Smooth muscle cell of the pulmonary artery (primary cell): ENCODE data around the gene HIGD1A. TPM values are rescaled to one million over a fixed set of nuclear protein-coding genes. Genes with fewer than 3 reads are reported as not detected.

Experiments used
- total RNA-seq: library from RNA; depleted of rRNA; stranded (reverse); fragments of >200 nt; gene quantifications from 2 replicates; pipeline ENCODE4 v1.2.3, GENCODE V29; 2014

HIGD1A gene
- total RNA-seq: 88.6 and 93.4 TPM in 2 replicates

GRCh38 chr3:42804106-42804830 is at the start of gene HIGD1A:
Gene HIGD1A, minus strand, starts transcription at chr3:42804490. Its CDS starts 10,237 bp downstream, at chr3:42794253.

DNA sequence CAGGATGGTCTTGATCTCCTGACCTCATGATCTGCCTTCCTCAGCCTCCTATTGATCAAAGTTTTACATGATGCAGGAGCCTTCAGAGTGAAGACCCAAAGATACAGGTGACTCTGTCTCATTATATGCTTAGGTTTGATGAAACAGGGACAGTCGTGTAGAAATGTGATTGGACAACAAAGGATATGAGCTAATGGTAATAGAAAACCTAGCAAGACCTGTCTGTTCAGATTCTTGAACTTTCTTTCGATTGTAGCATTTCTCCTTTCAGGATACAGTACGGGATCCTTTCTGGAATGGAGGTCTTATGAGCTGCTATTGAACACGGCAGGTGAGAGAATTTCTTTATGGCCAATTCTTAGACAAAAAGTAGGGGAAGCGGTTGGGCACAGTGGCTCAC is 4.9 kb upstream of the HIGD1A start, which contains the start of gene ACKR2:
ACKR2 (plus strand) TSS at position 244 of the 400 bp plus-strand sequence. CDS start 55,058 bp downstream, outside the sequence.

GRCh38 chr3:42772670-42773408 is 31.5 kb downstream of the HIGD1A start, which contains the start of gene CCDC13:
Gene CCDC13, minus strand, starts transcription at chr3:42773253. Its CDS starts 14,908 bp downstream, at chr3:42758345.

Other genes starting within 250 kb of the HIGD1A start
- 65.0 and 74.0 TPM in 2 replicates for gene SEC22C, start 222.5 kb downstream of the HIGD1A start, total RNA-seq
- 8.5 and 9.9 TPM in 2 replicates for gene SS18L2, start 213.6 kb downstream of the HIGD1A start, total RNA-seq
- gene NKTR, start 203.8 kb downstream of the HIGD1A start, total RNA-seq: 43.9 and 48.9 TPM in 2 replicates
- gene ZBTB47, start 150.8 kb downstream of the HIGD1A start, total RNA-seq: 50.5 and 59.8 TPM in 2 replicates
- not detected in 2 replicates for gene KLHL40, start 119.0 kb downstream of the HIGD1A start, total RNA-seq
- gene HHATL, start 101.7 kb downstream of the HIGD1A start, total RNA-seq: not detected in 2 replicates
- 0.26 and 0.36 TPM in 2 replicates for gene CCDC13, start 31.2 kb downstream of the HIGD1A start, total RNA-seq
- gene ACKR2, start 5.0 kb upstream of the HIGD1A start, total RNA-seq: 0.20 and 0.40 TPM in 2 replicates
- not detected in 2 replicates for gene CYP8B1, start 71.4 kb upstream of the HIGD1A start, total RNA-seq
- 0.59 and 2.3 TPM in 2 replicates for gene ZNF662, start 101.7 kb upstream of the HIGD1A start, total RNA-seq
- gene GASK1A, start 174.8 kb upstream of the HIGD1A start, total RNA-seq: 0.69 and 2.4 TPM in 2 replicates